ENCODE measurements around the gene TMTC3.
"Not testable (repeated sequence)": the region's sequence is repeated elsewhere in the genome, so short reads cannot be mapped to it uniquely, and the experiment has no call there.

The TMTC3 gene

GRCh38 chr12:88167384-88167783, 25.3 kb downstream of the TMTC3 start:
- DNase-seq: no peak

GRCh38 chr12:88172844-88173407, 30.8 kb downstream of the TMTC3 start:
- no peak for DNase-seq

- no peak for DNase-seq
Measured at GRCh38 chr12:88175544-88175943, 33.4 kb downstream of the TMTC3 start.

- no peak for DNase-seq
Measured at GRCh38 chr12:88179436-88180014, 37.4 kb downstream of the TMTC3 start.

DNA sequence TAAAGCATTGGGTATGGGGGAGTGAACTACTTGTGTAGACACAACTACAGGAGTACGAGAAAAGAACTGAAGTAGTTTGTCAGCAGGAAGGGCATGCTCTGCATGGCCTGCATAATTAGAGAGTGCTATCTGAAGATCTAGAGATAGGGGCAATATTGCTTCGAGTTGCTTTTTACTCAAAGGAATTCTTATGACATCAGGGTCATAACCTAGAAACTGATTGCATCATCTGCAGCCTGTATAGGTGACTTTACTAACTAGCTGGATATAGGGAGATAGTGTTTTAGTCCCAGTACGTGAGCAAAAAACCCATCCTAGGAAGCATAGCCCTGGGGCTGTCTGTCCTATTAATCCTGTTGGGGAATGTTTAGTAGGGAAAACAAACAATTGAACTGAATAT, 39.8 kb downstream of the TMTC3 start:
- DNase-seq: no peak

DNA sequence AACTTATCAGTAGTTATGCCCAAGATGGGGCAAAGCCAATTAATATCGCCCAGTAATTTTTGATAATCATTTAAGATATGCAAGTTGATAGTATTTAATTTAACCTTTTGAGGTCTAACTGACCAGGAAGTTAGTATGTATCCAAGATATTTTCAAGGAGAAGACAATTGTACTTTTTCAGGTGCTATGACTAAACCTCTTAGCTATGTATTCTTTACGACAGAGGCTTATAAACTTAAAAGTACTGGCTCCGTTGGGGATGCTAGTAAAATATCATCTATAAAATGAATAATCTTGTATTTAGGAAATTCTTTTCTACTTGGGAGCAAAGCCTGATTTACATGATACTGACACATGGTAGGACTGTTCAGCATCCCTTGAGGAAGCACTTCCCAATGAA, 40.3 kb downstream of the TMTC3 start:
- DNase-seq: no peak

DNA sequence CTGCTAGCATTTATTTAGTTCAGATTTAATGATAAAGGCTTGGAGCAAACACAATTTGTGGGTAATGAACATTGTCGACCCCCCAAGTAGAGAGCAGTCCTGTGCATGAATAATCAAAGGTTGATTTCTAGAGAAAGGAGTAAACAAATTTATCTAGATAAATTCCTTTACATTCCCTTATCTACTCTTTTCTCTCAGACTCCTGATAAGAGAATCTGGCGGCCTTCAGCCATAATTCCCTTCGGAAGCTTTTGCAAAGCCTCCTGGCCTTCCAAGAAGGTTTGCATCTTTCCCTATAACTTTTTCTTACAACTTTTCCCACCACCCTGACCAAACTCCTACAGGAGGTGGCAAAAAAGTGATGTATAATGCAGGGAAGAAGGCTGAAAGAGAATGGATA, 42.1 kb downstream of the TMTC3 start:
- no peak for DNase-seq

DNA sequence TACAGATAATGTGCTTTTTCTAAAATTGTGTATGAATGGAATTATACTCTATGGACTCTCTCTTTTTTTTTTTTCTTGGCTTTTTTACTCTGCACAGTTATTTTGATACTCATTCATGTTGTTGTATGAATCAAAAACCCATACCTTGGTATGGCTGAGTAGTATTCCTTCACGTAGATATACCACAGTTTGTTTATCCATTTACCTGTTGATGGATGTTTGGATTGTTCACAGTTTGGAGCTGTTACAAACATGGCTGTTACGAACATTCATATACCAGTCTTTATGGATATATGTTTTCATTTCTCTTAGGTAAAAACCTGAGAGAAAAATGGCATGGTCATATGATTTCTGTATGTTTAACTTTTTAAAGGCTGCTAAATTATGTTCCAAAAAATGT, 43.2 kb downstream of the TMTC3 start:
- DNase-seq: no peak

- no peak for DNase-seq
Measured at GRCh38 chr12:88185988-88186387, 43.9 kb downstream of the TMTC3 start.

GRCh38 chr12:88187571-88187970, 45.5 kb downstream of the TMTC3 start:
- no peak for DNase-seq

GRCh38 chr12:88188180-88188579, 46.1 kb downstream of the TMTC3 start:
- no peak for DNase-seq

DNA sequence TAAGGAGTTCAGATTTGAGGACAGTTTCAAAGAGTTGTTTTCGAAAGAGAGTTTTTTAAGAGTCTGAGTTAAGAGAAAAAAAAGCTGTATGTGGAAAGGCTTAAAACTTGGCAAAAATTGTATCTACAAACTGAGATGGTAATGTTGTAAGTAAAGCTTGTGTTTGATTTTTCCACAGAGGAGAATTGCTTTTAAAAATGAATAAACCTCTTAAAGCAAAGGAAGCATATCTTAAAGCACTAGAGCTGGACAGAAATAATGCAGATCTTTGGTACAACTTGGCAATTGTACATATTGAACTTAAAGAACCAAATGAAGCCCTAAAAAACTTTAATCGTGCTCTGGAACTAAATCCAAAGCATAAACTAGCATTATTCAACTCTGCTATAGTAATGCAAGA, 50.3 kb downstream of the TMTC3 start:
- DNase-seq: no peak

GRCh38 chr12:88194868-88195267, 52.8 kb downstream of the TMTC3 start:
- DNase-seq: no peak

GRCh38 chr12:88200029-88200428, 57.9 kb downstream of the TMTC3 start:
- no peak for DNase-seq

- no peak for DNase-seq
Measured at GRCh38 chr12:88202500-88202899, 60.4 kb downstream of the TMTC3 start.

GRCh38 chr12:88206601-88207000, 64.5 kb downstream of the TMTC3 start:
- no peak for DNase-seq

DNA sequence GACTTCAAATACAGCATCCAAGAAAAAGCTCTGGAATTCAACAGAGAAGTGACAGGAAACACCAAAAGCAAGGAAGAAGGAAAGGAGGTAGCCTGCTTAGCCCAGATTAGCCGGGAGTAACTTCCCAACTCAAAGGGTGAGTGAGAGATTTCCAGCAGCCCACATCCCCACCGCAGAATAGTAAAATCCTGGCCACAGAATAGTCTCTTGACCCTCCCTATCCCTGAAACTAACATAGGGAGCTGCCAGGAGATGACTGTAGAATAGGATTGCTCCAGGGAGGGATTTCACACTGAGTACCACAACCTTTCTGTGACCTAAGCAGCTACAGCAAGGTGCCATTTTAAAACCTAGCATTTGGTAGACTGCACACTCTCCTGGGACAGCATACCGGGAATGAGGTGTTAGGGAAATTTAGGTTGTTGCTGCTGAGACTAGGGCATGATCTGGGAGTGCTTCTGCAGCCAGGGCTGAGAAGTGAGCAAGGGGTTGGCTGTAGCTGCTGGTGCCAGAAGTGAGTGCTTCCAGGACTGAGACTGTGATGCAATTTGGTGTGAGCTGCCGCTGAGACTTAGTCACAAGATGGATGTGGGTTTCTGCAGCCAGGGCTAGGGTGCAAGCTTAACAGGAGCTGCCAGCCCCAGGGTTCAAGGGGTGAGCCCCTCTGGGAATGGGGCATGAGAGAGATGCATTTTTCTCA, 66.0 kb downstream of the TMTC3 start:
- no peak for DNase-seq

- no peak for DNase-seq
Measured at GRCh38 chr12:88208661-88209060, 66.6 kb downstream of the TMTC3 start.

- not testable (repeated sequence) for DNase-seq
Measured at GRCh38 chr12:88210311-88210710, 68.2 kb downstream of the TMTC3 start.

- DNase-seq: no peak
Measured at GRCh38 chr12:88218293-88218692, 76.2 kb downstream of the TMTC3 start.

GRCh38 chr12:88219861-88220260, 77.8 kb downstream of the TMTC3 start:
- DNase-seq: no peak

GRCh38 chr12:88223519-88223918, 81.4 kb downstream of the TMTC3 start:
- DNase-seq: no peak

DNA sequence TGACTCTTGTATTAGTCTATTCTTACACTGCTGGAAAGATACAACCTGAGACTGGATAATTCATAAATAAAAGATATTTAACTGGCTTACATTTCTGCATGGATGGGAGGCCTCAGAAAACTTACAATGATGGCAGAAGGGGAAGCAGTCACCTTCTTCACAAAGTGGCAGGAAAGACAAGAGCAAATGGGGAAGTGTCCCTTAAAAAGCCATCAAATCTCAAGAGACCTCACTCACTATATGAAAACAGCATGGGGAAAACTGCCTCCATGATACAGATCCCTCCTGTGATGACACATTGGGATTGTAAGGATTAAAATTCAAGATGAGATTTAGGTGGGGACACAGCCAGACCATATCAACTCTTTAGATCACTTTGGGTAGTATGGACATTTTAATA, 83.7 kb downstream of the TMTC3 start:
- DNase-seq: no peak

GRCh38 chr12:88227263-88227662, 85.2 kb downstream of the TMTC3 start:
- DNase-seq: no peak

DNA sequence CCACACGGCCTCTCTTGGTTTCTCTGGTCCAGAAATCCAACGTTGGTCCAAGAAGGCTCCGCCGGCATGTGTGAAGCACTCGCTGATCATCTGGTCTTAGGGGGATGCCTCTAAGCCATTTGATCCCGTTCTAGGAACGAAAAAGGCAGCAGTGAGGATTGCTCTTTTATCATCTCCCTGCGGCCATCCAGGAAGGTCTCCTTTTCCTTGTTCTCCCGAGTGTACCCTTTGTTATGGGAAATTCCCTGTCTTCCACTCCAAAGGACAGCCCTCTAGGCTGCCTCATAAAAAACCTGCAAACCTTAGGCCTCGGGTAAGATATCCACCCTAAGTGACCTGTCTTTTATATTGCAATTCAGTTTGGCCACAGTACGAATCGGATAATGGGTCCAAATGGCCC, 85.8 kb downstream of the TMTC3 start:
- DNase-seq: no peak
